ENCODE data around the gene MYOG. TPM values are rescaled to one million over a fixed set of nuclear protein-coding genes. Genes with fewer than 3 reads are reported as not detected.

The MYOG gene
- total RNA-seq, 3 donors from 2014 or later (not counting 1 experiment from before 2014, with no cell fraction given), result not detected

GRCh38 chr1:203099805-203100515 lies 14.1 kb upstream of the MYOG start:
- no peaks in the 10 kb centered on the region for H3K36me3 ChIP-seq (ENCODE audit: control insufficient read depth, insufficient read depth, low read length)
- Mint-ChIP-seq H3K27me3 (ENCODE audit: low read depth in 2 of 2) (peaks cover 19 to 32% of the 10 kb centered on the region in 2 donors), H3K27ac (no peak overlapping the region), H3K9me3 (peaks cover 5 to 7% of the 10 kb centered on the region in 2 donors), H3K36me3 (peaks cover 9% of the 10 kb centered on the region), H3K4me3 (no peak overlapping the region), H3K4me1 (no peaks in the 10 kb centered on the region)
- no peak overlapping the region for H3K4me3 ChIP-seq (ENCODE audit: low read length)
- ATAC-seq (no peak), DNase-seq (no peak)
- 88% methylated on average over 7 of the region's 7 CpGs for WGBS (ENCODE audit: insufficient coverage)
- H3K9me3 ChIP-seq (ENCODE audit: control insufficient read depth, insufficient read depth, low read length), result no peaks in the 10 kb centered on the region
- no peaks in the 10 kb centered on the region for H3K27me3 ChIP-seq (ENCODE audit: control insufficient read depth, insufficient read depth, low read length)
- intact Hi-C loops (cut with micrococcal nuclease), result no loop called here
- H3K27ac ChIP-seq (ENCODE audit: low read length), result no peak overlapping the region
- TF ChIP-seq, protein P1, sequence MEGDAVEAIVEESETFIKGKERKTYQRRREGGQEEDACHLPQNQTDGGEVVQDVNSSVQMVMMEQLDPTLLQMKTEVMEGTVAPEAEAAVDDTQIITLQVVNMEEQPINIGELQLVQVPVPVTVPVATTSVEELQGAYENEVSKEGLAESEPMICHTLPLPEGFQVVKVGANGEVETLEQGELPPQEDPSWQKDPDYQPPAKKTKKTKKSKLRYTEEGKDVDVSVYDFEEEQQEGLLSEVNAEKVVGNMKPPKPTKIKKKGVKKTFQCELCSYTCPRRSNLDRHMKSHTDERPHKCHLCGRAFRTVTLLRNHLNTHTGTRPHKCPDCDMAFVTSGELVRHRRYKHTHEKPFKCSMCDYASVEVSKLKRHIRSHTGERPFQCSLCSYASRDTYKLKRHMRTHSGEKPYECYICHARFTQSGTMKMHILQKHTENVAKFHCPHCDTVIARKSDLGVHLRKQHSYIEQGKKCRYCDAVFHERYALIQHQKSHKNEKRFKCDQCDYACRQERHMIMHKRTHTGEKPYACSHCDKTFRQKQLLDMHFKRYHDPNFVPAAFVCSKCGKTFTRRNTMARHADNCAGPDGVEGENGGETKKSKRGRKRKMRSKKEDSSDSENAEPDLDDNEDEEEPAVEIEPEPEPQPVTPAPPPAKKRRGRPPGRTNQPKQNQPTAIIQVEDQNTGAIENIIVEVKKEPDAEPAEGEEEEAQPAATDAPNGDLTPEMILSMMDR (IDR thresholded peaks at IDR 0.05), result no peak
- H3K4me1 ChIP-seq (ENCODE audit: control insufficient read depth, insufficient read depth, low read length), result no peaks in the 10 kb centered on the region

GRCh38 chr1:203098914-203099520 lies 13.2 kb upstream of the MYOG start:
- no peaks in the 10 kb centered on the region for H3K4me1 Mint-ChIP-seq

GRCh38 chr1:203098445-203098844 lies 12.6 kb upstream of the MYOG start:
- no peaks in the 10 kb centered on the region for H3K4me1 Mint-ChIP-seq
- no peaks in the 10 kb centered on the region for H3K4me1 ChIP-seq (ENCODE audit: control insufficient read depth, insufficient read depth, low read length)
- H3K9me3 Mint-ChIP-seq, result peaks cover 11 to 15% of the 10 kb centered on the region in 2 donors
- ATAC-seq (no peak), DNase-seq (no peak)
- peaks cover 23 to 38% of the 10 kb centered on the region in 2 donors for H3K27me3 Mint-ChIP-seq (ENCODE audit: low read depth in 2 of 2)
- H3K27me3 ChIP-seq (ENCODE audit: control insufficient read depth, insufficient read depth, low read length), result no peaks in the 10 kb centered on the region
- no peak overlapping the region for H3K27ac Mint-ChIP-seq
- no peak overlapping the region for H3K4me3 Mint-ChIP-seq
- H3K36me3 Mint-ChIP-seq, result peaks cover 16% of the 10 kb centered on the region
- intact Hi-C loops (cut with micrococcal nuclease), result no loop called here
- WGBS (ENCODE audit: insufficient coverage), result 95% methylated on average over 1 of the region's 1 CpG
- TF ChIP-seq, protein P1 (IDR thresholded peaks at IDR 0.05), result no peak
- no peak overlapping the region for H3K4me3 ChIP-seq (ENCODE audit: low read length)
- no peaks in the 10 kb centered on the region for H3K36me3 ChIP-seq (ENCODE audit: control insufficient read depth, insufficient read depth, low read length)
- H3K9me3 ChIP-seq (ENCODE audit: control insufficient read depth, insufficient read depth, low read length), result peaks cover 8% of the 10 kb centered on the region
- no peak overlapping the region for H3K27ac ChIP-seq (ENCODE audit: low read length)

More at GRCh38 chr1:203098914-203099520, 13.2 kb upstream of the MYOG start:
- peaks cover 5% of the 10 kb centered on the region for H3K9me3 ChIP-seq (ENCODE audit: control insufficient read depth, insufficient read depth, low read length)
- H3K27me3 ChIP-seq (ENCODE audit: control insufficient read depth, insufficient read depth, low read length), result no peaks in the 10 kb centered on the region
- peaks cover 23 to 39% of the 10 kb centered on the region in 2 donors for H3K27me3 Mint-ChIP-seq (ENCODE audit: low read depth in 2 of 2)
- intact Hi-C loops (cut with micrococcal nuclease), result no loop called here
- TF ChIP-seq, protein P1 (IDR thresholded peaks at IDR 0.05), result no peak
- no peaks in the 10 kb centered on the region for H3K36me3 ChIP-seq (ENCODE audit: control insufficient read depth, insufficient read depth, low read length)
- peaks cover 16% of the 10 kb centered on the region for H3K36me3 Mint-ChIP-seq
- H3K4me1 ChIP-seq (ENCODE audit: control insufficient read depth, insufficient read depth, low read length), result no peaks in the 10 kb centered on the region
- no peak for ATAC-seq
- no peak overlapping the region for H3K27ac ChIP-seq (ENCODE audit: low read length)
- no peak overlapping the region for H3K4me3 Mint-ChIP-seq
- H3K4me3 ChIP-seq (ENCODE audit: low read length), result no peak overlapping the region
- DNase-seq, result no peak
- H3K27ac Mint-ChIP-seq, result no peak overlapping the region
- 93% methylated on average over 7 of the region's 8 CpGs for WGBS (ENCODE audit: insufficient coverage)
- H3K9me3 Mint-ChIP-seq, result peaks cover 11 to 15% of the 10 kb centered on the region in 2 donors

Measured in natural killer cell (primary cell).